HG03565 (cell line): Measurements from ENCODE around the gene NAV2.

Source experiments
- ATAC-seq: cut with Tn5 transposase; IDR thresholded peaks from one replicate; pipeline ENCODE4 v1.9.1; 2021; ENCODE audit warnings: mild to moderate bottlenecking, moderate library complexity; ENCODE audit not compliant: unreplicated experiment

Gene NAV2

GRCh38 chr11:19853016-19853415, 140.4 kb downstream of the NAV2 start:
- ATAC-seq, result no peak

- ATAC-seq, result no peak
Measured at GRCh38 chr11:19853920-19854319, 141.3 kb downstream of the NAV2 start.

DNA sequence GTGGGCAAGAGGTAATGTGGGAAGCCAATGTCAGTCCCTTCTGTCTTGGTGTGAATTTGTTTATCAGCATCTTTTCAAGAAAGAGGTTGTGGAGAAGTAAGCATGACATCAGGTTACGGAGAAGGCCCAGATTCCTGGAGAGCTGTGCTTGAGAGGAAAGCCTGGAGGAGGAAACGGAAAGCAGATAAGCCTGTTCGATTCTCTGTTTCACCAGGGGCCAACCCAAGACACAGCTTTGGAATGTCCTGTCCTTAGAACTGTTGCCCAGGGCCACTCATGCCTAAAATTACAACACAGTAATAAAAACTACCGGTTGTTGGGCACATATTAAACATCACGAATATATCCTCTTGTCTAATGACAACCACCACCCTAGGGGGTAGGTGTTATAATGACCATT, 148.5 kb downstream of the NAV2 start:
- ATAC-seq, result no peak

GRCh38 chr11:19862091-19862490, 149.5 kb downstream of the NAV2 start:
- ATAC-seq, result no peak

- no peak for ATAC-seq
Measured at GRCh38 chr11:19864141-19865140, 151.8 kb downstream of the NAV2 start.

DNA sequence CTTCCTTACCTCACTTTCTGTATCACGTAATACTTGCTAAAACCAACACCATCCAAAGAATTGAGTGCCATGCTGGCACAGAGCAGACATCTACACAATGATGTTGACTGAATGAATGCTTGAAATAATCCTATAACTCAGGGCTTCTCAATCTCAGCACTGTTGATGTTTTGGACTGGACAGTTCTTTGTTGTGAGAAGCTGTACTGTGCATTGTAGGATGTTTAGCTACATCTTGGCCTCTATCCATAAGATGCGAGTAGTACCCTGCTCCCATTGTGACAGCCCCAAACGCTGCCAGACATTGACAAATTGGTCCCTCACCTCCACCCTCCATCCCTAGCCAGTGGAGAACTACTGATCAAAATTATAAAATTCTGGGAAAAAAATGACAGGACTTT, 153.4 kb downstream of the NAV2 start:
- ATAC-seq, result no peak

DNA sequence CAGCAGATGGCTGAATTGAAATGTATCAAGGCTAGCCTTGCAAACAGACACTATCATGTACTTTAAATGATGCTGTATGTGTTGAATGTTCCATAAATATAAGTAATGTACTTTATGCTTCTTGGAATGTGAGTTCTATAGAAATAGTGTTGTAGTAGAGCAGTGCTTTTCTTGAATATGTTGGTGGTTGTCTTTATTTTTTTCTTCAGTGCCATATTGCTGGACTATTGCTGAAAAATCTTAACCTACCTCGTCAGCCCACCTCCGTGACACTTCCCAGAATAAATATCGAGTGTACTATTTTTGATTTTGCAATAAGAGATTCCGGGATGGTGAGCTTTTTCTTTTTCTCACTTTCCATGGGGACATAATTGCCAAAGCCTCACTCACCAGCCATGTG, 153.9 kb downstream of the NAV2 start:
- ATAC-seq, result no peak

GRCh38 chr11:19867064-19867463, 154.4 kb downstream of the NAV2 start:
- no peak for ATAC-seq

DNA sequence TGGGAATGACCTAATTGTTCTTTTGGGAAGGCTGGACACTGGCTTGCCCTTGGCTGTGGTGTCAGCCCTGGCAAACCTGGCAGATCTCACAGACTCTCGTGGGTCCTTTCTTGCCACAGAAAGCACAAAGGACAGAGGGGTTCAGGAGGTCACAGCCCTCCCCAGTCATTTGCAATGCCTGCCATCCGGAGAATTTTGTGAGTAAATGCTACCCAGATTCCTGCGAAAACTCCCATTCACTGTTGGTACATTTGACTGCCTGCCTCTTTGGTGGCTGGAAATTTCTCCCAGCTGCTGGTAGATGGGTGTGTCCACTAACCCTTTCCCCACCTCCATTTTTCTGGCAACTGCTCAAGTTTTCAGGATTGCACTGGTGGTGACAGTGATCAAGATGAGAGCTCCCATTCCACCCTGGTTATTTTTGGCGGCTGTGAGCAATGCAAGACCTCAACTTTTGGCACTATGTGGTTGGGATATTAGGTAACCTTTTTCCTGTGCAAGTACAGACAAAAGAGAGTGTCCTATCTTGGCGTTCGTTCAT, 155.7 kb downstream of the NAV2 start:
- no peak for ATAC-seq

- ATAC-seq, result no peak
Measured at GRCh38 chr11:19868871-19869270, 156.2 kb downstream of the NAV2 start.

GRCh38 chr11:19869466-19869865, 156.8 kb downstream of the NAV2 start:
- ATAC-seq, result no peak

GRCh38 chr11:19869946-19870589, 157.4 kb downstream of the NAV2 start:
- ATAC-seq, result no peak

- ATAC-seq, result no peak
Measured at GRCh38 chr11:19871531-19871930, 158.9 kb downstream of the NAV2 start.

- no peak for ATAC-seq
Measured at GRCh38 chr11:19872512-19873145, 160.0 kb downstream of the NAV2 start.

DNA sequence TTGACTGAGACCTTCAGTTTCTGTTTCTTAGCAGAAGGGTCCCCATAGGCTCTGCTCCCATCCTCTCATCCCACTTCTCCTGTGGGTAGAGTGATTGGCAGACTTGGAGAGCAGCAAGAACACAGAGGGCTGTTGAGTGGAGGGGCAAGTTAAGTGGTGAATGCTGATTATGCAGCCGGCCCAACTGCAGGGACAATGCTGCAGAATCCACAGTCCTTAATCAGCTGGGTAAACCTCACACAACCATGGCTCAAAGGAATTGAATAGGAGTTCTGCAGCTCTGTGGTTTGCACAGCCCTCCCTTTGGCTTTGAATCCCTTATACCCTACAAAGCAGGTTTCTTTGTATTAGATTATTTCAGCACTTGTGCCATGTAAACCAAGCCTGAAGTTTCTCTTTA, 161.1 kb downstream of the NAV2 start:
- no peak for ATAC-seq

DNA sequence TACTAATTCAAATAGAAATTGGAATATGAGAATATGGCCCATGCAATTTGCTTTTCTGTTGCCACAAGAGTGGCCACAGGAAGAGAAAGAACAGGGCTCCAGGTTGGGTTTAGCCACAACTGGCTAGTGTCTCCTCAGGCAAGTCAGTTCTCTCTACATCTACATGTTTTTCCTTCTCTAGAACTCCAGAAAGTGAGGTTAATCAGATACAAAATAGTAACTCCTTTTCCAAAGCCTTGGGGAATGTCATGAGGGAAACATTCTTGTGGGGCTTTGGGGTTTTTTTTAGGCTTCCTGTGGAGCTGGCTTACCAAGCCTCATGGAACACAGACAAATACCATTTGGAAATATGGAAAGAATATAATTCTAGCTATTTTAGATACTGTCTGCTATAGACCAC, 161.6 kb downstream of the NAV2 start:
- ATAC-seq, result no peak

GRCh38 chr11:19876750-19877149, 164.1 kb downstream of the NAV2 start:
- ATAC-seq, result no peak

- no peak for ATAC-seq
Measured at GRCh38 chr11:19878520-19878919, 165.9 kb downstream of the NAV2 start.

DNA sequence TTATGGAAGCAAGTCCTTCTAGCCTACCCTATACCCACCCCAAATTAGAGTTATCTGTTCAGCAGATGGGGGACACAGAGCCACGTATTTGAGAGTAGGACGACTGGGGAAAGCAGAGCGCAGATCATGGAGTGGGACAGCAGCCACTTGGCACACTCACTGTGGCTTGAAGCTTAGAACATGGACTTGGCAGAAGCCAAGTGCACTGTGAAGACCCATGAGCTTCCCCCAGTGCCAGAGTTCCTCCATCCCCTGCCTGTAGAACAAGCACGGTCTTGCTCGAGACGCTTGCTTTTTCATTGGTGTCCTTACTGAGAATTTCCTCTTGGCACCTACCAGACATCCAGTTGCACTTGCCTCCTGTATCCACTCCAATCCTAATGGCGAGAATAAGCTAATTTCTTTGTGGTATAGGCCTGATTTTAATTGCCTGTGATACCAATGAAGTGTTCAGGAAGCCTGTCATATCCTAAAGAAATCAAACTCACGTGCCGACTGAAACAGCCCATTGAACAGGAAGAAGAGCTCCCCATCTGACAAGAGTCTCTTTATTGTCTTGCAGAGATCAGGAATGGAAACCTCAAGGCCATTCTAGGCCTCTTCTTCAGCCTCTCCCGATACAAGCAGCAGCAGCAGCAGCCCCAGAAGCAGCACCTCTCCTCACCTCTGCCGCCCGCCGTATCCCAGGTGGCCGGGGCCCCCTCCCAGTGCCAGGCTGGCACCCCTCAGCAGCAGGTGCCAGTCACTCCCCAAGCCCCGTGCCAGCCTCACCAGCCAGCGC, 166.9 kb downstream of the NAV2 start:
- no peak for ATAC-seq

DNA sequence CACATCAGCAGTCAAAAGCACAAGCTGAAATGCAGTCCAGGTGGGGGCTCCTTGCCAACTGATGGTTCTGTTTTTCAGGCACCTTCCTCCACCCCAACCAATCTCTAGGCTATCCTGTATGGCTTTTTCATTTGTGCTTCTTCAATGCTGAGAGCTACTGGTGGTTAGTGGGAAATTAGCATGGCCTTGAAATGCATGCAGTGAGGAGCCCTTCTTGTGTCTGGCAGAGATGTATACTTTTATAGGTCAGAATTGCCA, 167.4 kb downstream of the NAV2 start:
- no peak for ATAC-seq

- ATAC-seq, result no peak
Measured at GRCh38 chr11:19881177-19881576, 168.5 kb downstream of the NAV2 start.
